ENCODE results near the gene CD300LB. TPM values are rescaled to one million over a fixed set of nuclear protein-coding genes. Genes with fewer than 3 reads are reported as not detected.

Gene CD300LB
- not detected in 2 replicates for total RNA-seq

DNA sequence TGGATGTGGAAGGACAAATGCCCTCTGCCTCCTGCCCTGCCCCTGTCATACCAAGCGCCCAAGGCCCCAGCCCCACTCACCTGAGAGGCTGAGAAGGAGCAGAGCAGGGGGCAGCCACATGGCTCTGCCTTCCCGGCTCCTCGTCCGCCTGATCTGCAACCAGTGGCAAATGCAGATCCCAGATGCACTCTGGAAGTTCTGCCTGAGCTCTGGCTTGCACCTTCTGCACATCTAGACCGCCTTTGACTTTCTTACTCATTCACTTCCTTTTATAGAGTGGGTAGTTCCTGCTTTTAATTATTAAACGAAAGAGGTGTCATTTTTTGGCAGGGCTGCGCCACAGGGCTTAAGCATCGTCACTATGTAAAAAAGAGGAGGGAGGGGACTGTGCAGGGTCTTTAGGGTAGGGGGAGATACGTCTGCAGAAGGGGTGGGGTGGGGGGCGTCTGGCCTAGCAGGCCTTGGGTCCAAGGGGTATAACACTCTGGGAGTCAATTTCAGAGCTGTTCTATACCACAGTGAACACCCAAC, at the start of gene CD300LB:
CD300LB (minus strand) TSS at position 245 of the 531 bp plus-strand sequence; CDS start at position 120, 125 bp downstream.

DNA sequence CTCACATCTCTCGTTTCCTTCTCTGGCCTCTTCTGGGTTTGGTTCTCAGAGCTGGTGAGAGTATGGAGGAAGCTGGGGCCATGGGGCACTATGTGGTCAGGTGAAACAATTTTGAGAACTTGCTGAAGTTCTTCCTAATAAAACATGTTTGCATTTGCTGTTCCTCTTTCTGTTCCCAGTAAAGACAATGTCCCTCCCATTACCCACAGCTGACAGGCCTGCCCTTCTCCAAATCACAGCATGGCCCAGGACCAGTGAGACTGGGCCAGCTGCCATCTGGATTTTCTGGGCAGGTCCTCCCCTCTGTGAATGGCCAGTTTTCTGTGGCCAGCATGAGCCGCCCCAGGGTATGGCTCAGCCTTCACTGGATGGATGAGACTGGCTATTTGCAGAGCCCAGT, 36.1 kb upstream of the CD300LB start, which contains the start of gene CD300H:
CD300H (minus strand) TSS at position 113 of the 400 bp plus-strand sequence.

DNA sequence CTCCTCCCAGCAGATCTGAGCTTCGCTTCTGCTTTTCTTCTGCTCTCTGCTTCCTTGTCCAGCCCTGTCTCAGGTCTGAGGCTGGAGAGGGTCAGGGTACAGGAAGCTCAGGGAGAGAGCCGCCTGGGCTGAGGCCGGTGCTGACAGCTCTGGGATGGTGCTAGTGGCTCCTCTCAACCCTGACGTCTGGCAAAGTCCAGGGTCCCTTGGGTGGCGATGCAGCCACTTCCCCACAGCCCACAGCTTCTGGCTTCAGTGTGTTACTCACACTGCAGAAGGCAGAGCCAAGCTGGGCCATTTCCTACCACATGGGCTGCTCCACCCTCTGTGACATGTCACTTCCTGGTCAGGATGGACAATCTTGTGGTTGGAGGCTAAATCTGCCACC, 14.6 kb upstream of the CD300LB start, which contains the start of gene CD300C:
CD300C (minus strand) TSS at position 273 of the 388 bp plus-strand sequence. CDS start 333 bp downstream, outside the sequence.

Other genes with a start within 250 kb of the CD300LB start
- gene KIF19, start 205.2 kb downstream of the CD300LB start, total RNA-seq, result under 0.01 TPM in 1 of 2 replicates, not detected in the other
- not detected in 2 replicates for gene BTBD17, start 169.6 kb downstream of the CD300LB start, total RNA-seq
- gene GPR142, start 164.0 kb downstream of the CD300LB start, total RNA-seq, result not detected in 2 replicates
- gene GPRC5C, start 99.4 kb downstream of the CD300LB start, total RNA-seq, result 11.7 and 19.5 TPM in 2 replicates
- gene CD300A, start 64.8 kb downstream of the CD300LB start, total RNA-seq, result not detected in 2 replicates
- not detected in 2 replicates for gene CD300C, start 14.6 kb upstream of the CD300LB start, total RNA-seq
- gene CD300H, start 36.0 kb upstream of the CD300LB start, total RNA-seq, result 0.46 TPM in 1 of 2 replicates, not detected in the other
- gene CD300LD, start 60.8 kb upstream of the CD300LB start, total RNA-seq, result not detected in 2 replicates
- gene CD300E, start 92.3 kb upstream of the CD300LB start, total RNA-seq, result not detected in 2 replicates
- not detected in 2 replicates for gene CD300LF, start 181.4 kb upstream of the CD300LB start, total RNA-seq
- gene RAB37, start 205.8 kb upstream of the CD300LB start, total RNA-seq, result 0.05 and 0.42 TPM in 2 replicates
- gene NHERF1, start 217.2 kb upstream of the CD300LB start, total RNA-seq, result 215 and 238 TPM in 2 replicates
- gene NAT9, start 244.9 kb upstream of the CD300LB start, total RNA-seq, result 22.3 and 24.6 TPM in 2 replicates